Activated T-helper 1 cell treated with anti-CD3 and anti-CD28 coated beads, Interleukin-2, amount 50 U/mL, for 16 hours (primary cell): ENCODE data around the gene MT1G.
"Not testable (repeated sequence)": the region's sequence is repeated elsewhere in the genome, so short reads cannot be mapped to it uniquely, and the experiment has no call there.

Experiments
- DNase-seq, 2 donors: peaks; one replicate each; pipeline ENCODE4 v3.0.0-alpha.2; 2020; ENCODE audit warnings: low read depth in 1 of 2, low spot score in 1 of 2

Gene MT1G

DNA sequence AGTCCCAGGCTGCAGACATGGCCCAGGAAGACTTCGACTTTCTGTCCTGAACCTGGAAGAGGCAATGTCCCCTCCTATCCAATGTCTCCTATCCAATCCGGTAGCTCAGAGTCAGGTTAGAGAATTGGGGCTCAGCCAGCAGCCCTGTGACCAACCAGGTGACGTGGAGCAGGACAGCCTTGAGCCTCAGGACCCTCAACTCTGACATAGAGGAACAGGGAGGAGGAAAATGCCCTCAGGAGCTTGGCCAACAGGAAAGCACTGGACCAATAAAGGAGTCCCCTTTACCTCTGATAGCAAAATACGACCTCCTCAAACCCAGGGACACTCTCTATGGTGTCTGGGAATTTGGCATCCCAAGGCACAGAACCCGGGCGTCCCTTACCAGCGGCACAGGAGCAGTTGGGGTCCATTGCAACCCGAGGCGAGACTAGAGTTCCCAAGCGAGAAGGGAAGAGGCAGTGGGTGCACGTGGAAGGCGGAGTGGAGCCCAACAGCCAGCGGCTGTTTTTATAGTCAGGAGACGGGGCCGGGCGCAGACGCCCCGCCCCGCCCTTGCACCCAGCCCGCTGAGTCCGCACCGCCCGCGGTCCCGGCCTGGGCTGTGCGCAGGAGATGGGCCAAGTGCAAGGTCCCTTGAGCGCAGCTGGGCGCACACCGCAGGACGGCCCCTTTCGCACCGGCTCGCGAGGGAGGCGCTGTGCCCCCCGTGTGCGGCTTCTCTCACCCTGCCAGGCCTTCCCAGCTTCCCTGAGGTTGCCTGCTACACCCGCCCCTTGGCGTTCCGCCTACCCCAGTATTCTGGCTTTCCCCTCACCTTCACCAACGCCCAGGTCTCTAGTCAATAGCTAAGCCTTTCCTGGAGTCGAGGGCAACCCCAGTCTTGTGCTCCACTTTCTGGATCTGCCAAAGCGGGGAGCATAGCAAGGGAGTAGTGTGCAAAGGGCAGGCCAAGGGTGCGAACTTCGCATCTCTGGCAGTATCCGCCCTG is at the start of gene MT1G:
Gene MT1G, minus strand, starts transcription at position 485 of the 991 bp plus-strand sequence. Its CDS starts 72 bp downstream, at position 413.
- no peak for DNase-seq

DNA sequence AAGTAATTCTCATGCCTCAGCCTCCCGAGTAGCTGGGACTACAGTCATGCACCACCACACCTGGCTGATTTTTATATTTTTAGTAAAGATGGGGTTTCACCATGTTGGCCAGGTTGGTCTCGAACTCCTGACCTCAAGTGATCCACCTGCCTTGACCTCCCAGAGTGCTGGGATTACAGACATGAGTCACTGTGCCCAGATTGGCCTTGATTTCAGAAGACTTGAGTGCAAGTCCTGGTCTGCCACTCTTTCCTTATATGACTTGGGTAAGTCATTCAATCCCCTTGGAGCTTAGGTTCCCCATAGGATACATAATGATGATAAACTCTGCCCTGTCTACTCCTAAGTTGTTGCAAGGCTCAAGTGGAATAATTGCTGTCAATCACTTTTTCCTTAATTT is 49.7 kb upstream of the MT1G start:
- DNase-seq: not testable (repeated sequence)

DNA sequence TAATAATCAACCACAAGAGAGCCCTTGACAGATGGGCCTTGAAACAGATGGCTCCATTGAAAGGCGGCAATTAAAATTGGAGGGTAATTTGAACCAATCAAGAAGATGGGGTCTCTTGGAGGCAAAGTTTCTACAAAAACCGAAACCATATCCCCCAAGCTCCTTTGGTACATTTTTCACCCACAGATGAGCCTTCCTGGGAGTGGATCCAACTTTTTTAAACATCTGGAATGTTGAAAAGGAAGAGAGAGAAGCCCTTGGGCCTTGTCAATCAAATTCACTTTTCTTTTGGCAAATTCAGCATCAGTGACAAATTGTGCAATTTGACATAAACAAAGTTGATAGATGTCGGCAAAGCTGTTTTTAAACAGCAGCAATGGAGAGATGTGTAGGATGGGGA is 48.9 kb upstream of the MT1G start:
- DNase-seq: no peak

DNA sequence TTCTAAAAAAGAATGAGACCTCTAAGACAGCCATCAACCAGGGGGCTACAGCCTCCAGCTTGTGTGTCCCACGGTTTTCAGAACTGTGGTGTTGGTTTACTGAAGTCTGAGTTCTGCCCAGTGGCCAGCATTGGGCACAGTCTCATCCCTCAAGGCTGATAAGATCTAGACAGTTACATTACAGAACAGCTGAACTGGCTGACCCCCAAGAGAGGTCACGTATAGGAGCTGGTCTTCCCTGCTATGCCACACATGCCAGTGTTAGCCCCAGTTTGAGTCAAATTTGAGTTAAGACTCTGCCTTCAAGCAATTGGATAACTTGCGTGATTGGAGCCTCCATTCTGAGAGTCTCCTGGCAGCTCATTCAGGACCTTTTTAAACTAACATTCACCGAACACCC is 47.3 kb upstream of the MT1G start:
- DNase-seq: no peak

DNA sequence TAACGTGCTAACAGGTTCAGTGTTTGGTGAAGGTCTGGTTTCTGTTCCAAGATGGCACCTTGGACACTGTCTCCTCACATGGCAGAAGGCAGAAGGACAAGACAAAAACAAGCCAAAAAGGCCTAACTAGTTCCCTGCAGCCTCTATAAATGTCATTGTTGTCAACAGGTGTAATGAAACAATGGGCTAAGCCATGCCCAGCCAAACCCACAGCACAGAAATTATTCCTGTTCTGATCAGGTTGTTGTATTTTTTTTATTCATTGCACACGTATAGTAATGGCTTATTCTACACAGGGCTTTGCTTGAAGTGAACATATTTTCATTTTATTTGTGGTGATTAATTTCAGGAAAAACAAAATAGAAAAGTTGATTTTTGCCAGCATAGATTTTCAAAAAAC is 45.9 kb upstream of the MT1G start:
- no peak for DNase-seq

DNA sequence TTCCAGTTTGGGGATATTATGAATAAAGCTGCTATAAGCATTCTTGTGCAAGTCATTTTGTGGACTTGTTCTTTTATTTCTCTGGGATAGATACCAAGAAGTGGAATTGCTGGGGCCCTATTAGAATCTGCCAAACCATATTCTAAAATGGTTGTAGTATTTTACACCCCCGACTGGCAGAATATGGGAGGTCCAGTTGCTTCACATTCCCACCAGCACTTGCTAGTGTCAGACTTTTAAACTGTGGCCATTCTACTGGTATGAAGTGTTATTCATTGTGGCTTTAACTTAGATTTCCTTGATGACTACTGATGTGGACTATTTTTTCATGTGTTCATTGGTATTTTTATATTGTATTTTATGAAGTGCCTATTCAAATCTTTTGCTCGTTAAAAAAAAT is 44.0 kb upstream of the MT1G start:
- DNase-seq: no peak

DNA sequence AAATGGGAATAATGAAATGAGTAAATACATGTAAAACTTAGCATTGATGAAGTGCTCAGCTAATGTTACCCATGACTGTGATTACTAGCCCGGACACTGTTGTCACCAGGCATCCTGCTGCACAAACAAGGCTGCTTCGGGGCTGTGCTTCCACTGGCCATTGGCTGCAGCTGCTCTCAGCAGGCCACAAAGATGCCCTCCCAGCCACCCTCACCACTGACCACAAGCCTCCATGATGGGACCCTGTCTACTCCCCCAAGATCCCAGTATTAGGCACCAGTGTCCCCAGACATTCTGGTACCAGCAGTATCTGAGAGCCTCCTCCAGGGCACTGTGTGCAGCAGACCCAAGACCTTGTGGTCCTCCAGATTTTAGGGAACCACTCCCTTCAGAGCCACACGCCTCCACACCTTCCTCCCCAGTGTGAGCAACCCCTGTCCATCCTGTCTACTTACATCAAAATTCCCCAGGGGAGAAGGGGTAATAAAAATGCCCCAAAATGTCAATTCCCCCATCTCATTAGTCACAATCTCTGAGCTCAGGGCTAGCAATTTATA is 42.4 kb upstream of the MT1G start:
- DNase-seq: no peak

DNA sequence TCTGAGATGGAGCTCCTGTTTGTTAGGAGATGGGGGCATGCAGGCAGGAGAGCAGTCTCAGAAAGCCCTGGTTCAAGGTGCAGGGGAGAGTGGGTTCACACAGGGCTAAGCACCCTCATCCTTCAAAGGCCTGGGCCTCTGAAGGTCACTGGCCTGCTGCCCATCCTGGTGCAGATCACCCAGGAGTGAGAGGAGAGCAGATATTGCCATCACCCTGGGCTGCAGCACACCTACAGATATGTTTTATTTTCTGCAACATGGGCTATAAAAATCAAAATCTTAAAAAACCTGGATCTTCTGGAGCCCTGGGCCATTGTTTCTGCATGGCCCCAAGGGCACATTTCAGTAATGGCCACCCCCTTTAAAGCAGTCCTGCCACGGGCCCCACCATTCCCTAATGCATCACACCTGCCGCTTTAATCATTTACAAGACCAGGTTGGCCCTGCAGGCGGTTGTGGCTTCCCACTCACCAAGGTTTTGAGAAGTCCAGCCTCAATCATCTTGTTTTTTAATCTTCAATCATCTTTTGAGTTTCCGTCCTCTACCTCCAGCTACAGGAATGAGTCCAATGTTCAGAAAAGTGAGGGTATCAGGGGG is 41.7 kb upstream of the MT1G start:
- no peak for DNase-seq

DNA sequence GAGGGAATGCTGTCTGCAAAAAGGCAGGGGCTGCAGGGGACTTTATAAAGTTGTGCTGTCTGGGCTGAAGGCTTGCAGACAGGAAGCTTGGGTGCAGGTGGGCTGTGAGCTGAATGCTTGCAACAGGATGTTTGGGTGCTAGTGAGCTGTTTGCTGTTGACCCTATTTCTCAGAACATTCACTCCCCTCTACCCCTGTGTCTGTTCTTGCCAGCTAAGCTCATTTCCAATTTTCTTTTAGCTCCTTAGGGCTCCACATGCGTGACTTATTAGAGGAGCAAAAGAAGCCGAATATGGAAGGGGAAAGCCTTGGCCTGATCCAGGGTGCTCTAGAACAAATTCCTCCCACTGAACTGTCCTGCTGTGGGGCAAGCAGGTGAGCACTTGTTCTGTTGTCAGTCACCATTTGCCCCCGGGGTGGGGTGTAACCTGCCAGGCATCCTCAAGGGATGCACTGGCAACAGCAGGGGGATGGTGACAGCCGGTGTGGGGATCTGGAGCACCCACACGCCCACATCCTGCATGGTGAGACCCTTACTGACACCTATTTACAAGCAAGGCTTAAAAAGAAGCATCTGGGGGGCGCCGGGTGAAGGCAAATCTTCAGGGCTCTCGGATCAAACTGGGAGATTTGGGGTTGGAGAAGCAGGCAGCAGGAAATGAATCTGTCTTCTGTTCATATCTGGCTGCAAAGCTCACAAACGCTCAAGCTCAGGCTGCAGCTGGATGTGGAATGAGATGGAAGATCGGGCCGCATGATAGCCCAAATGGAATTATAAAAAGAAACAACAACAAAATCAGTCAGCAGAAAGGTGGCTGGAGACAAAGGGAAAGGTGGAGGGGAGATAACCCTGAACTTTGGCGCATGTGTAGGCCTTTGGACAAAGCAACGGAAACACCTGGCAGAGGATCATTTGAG is 40.9 kb upstream of the MT1G start:
- no peak for DNase-seq

DNA sequence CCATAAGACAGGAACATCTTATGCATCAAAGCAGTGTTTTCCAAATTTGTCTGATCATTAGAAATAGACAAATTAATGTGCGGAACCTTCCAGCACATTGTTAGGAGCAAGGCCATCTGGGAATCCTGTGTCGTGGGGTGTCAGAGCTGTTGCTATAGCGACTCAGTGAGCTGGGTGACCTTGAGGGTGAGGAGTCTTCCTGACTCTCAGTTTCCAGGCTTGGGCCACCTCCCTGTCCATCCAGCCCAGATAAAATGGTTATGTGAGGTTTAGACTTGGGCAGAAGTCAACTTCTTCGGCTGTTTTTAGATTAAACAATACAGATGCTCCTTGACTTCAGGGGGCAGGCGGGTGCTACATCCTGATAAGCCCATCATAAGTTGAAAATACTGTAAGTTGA is 35.0 kb upstream of the MT1G start:
- DNase-seq: no peak

DNA sequence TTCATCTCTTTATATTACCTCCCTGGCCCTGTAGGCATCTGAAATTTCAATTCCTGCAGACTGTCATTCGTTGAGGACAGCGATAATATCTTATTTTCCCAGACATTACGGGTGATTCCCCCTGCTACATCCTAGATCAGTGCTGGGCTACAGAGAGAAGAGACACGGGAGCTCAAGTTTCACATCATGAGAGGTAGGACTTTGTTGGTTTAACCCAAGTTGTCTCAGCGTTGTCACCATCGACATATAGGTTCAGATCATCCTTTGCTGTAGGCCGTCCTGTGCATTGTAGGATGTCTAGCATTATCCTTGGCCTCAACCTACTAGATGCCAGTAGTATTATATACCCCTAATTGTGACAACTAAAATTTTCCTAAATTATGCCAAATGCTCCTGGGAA is 33.7 kb upstream of the MT1G start:
- no peak for DNase-seq

DNA sequence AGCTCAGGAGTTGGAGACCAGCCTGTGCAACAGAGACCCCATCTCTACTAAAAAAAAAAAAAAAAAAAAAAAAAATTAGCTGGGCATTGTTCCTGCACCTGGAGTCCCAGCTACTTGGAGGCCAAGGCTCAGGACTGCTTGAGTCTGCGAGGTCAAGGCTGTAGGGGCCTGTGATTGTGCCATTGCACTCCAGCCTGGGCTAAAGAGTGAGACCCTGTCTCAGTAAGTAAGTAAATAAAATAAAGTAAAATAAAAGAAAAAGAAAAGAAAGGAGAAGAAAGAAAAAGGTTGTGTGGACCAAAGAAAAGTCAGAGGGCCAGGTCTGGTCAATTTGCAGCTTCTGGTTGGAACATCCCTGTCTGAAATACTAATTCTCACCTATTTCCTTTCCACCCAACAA is 32.8 kb upstream of the MT1G start:
- no peak for DNase-seq

DNA sequence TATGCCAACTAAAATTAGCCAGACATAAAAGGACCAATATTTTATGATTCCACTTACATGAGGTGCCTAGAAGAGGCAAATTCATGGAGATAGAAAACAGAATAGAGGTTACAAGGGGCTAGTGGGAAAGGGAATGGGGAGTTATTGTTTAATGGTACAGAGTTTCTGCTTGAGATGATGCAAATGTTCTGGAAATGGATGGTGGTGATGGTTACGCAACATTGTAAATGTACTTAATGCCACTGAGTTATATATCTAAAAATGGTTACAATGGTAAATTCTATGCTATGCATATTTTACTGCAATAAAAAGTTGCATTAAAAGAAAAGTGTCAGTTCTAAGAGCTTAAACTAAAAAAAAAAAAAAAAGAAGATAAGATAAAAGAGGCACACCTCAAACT is 32.3 kb upstream of the MT1G start:
- no peak for DNase-seq

DNA sequence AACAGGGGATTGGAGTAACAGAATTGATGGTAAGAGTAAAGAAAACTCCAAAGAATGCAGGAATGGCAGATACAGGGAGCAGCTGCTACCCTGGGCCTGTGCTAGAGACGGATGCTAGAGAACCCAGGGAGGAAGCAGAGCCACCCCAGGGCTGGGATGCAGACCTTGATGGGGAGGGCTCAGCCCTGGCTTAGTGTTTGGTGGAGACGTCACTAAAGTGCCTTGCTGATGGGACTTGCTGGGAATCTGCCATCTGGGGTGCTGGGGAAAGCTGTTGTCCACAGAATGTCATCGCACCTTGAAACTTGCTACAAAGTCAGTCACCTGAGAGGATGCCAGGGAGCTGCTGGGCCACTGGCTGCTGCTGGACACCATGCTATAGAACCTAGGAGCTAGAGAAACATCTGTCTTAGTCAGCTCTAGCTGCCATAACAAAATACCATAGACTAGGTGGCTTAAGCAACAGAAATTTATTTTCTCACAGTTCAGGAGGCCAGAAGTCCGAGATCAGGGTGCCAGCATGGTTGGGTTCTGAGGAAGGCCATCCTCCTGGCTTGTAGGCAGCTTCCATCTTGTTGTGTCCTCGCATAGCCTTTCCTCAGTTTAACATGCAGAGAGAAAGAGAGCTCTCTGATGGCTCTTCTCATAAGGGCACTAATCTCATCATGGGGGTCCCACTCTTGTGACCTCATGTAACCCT is 29.7 kb upstream of the MT1G start:
- DNase-seq: no peak

DNA sequence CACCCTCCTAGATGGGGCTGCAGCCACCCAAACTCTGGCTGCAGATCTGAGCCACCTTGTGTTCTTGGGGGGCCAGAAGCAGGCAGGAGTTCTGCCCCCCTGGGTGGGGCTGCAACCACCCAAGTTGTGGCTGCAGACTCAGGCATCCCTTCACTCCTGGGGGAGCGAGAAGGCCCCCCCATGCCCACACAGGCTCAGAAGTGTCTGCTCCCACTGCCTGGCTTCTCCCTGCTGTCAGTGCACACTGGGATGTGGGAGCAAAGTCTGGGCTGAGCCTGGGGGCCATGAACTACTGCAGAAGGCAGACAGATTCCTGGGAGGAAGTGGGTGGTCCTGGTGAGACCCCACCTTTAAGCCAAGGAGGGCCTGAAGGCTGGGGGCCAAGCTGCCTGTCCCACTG is 27.4 kb upstream of the MT1G start:
- no peak for DNase-seq

DNA sequence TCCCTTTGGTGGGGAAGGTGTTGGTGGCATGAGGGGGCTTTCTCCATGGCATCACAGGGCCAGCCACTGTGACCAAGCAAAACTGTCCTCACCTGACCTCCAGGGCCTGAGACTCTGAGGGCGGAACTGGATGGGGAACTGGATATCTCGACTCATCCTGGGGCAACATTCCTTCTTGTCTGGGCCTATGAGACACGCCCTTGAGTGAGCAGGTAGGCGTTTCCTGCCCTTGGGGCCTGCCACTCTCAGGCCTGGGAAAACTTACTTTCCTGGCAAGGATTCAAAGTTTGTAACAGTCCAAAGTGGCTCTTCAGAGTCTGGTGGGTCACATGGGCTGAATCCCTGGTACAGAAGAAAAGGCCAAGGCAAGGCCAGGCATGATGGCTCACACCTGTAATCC is 24.0 kb upstream of the MT1G start:
- DNase-seq: no peak

DNA sequence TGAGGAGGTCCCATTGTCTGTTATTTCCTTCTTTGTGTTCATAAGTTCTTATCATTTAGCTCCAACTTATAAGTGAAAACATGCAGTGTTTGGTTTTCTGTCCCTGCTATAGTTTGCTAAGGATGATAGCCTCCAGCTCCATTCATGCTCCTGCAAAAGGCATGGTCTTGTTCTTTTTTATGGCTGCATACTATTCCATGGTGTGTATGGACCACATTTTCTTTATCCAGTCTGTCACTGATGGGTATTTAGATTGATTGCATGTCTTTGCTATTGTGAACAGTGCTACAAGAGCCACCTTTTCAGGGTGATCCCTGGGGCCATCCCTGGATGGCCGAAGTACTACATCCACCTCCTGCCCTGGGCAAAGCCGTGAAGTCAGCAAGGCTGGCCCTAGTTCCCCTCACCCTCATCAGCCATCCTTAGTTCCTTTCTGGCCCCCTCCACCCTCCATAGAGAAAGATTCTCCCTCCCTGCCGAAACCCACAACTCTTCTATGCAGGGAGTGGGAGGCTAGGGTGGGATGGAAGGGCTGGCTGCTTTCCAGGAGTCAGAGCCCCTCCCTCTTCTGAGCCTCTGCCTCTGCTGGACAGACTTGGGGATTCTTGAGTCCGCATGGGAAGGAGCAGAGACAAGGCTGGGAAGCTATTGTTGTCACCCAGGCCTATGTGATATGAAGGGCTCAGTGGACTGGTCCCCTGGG is 22.7 kb upstream of the MT1G start:
- no peak for DNase-seq

DNA sequence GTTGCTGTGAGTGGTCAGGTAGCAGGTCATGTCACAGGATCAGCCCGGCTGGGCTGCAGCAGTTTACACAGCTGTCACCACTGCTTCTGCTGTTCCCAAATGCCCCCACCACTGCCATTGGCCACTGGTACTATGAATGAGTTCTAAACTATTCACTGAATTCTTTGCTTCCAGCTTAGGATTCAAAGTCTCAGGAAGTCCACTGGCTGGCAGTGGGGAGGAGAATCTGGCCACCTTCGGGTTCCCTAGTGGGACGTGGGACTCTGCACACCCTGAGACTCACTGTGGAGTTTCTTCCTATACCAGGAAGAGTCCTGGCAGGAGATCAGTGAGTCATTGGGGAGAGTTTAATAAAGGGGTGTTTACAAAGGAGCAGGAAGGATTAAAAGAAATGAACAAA is 21.3 kb upstream of the MT1G start:
- no peak for DNase-seq

DNA sequence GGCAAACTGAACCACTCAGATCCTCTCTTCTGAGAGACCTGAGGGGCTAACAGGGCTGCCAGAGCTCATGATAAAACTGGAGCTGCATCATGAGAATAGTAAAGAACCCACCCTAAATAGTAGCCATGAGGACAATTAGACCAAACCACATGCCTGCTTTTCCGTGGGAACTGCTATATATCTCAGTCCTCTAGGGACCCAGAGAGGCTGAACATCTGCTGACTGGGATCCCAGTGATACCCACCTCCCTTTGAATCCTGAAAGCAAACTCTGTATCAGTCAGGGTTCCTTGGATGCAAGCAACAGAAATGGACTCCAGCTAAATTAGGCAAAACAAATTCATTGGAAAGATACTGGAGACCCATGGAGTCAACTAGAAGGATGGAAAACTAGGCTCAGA is 20.9 kb upstream of the MT1G start:
- no peak for DNase-seq

DNA sequence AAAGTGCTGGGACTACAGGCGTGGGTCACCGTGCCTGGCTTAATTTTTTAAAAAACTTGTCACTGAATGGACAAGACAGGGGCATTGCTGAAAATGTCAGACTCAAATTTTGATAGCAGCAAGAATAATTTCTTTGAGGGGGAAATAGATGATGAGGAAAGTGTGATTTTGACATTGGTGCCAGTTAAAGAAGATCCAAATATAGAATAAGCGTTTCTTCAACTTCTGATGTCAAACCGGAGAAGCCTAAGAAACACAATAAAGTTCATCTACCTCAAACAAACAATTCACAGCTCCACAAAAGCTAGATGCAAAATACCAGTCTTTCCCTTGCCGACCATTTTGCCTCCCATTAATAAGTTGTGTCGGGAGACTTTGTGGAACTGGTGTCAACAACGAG is 18.9 kb upstream of the MT1G start:
- no peak for DNase-seq
